Epithelial cell of prostate (primary cell): Measurements from ENCODE around the gene FAM3C.
"Not testable (repeated sequence)": the region's sequence is repeated elsewhere in the genome, so short reads cannot be mapped to it uniquely, and the experiment has no call there.

ENCODE experiments used
- DNase-seq: peaks from one replicate; pipeline ENCODE4 v3.0.0-alpha.2; 2011; ENCODE audit warnings: low read depth, low spot score
- H3K27ac ChIP-seq: fragments of 450-650 bp; 2 replicates; pipeline ENCODE4 v1.5.1; 2017; ENCODE audit warnings: mild to moderate bottlenecking

The FAM3C gene

GRCh38 chr7:121336579-121336978 lies 59.5 kb downstream of the FAM3C start:
- DNase-seq: no peak
- H3K27ac ChIP-seq: no peak overlapping the region

GRCh38 chr7:121334875-121335648 lies 61.0 kb downstream of the FAM3C start:
- no peak overlapping the region for H3K27ac ChIP-seq
- DNase-seq: no peak

- no peak overlapping the region for H3K27ac ChIP-seq
- DNase-seq: no peak
Measured at GRCh38 chr7:121334376-121334775, 61.7 kb downstream of the FAM3C start.

GRCh38 chr7:121331574-121331973 lies 64.5 kb downstream of the FAM3C start:
- no peak for DNase-seq
- H3K27ac ChIP-seq: no peak overlapping the region

- DNase-seq: no peak
- H3K27ac ChIP-seq: no peak overlapping the region
Measured at GRCh38 chr7:121331048-121331447, 65.1 kb downstream of the FAM3C start.

- DNase-seq: no peak
- H3K27ac ChIP-seq: no peak overlapping the region
Measured at GRCh38 chr7:121330053-121330833, 65.9 kb downstream of the FAM3C start.

- H3K27ac ChIP-seq: no peak overlapping the region
- DNase-seq: no peak
Measured at GRCh38 chr7:121329191-121330052, 66.7 kb downstream of the FAM3C start.

- no peak for DNase-seq
- H3K27ac ChIP-seq: no peak within 1 kb of the TSS
Measured at GRCh38 chr7:121328508-121329190, 67.5 kb downstream of the FAM3C start, which contains the start of gene WNT16. Gene WNT16, plus strand, starts transcription at chr7:121329000. Its CDS starts 293 bp downstream, at chr7:121329293.

- no peak for DNase-seq
- H3K27ac ChIP-seq: no peak overlapping the region
Measured at GRCh38 chr7:121327671-121328070, 68.4 kb downstream of the FAM3C start.

- no peak for DNase-seq
- no peak overlapping the region for H3K27ac ChIP-seq
Measured at GRCh38 chr7:121323515-121324302, 72.4 kb downstream of the FAM3C start.

- no peak overlapping the region for H3K27ac ChIP-seq
Measured at GRCh38 chr7:121322460-121322859, 73.6 kb downstream of the FAM3C start.

GRCh38 chr7:121315170-121315569 lies 80.9 kb downstream of the FAM3C start:
- DNase-seq, H3K27ac ChIP-seq: not testable (repeated sequence)

More at GRCh38 chr7:121322460-121322859, 73.6 kb downstream of the FAM3C start:
- no peak for DNase-seq

- DNase-seq: peak; percentile 24
- H3K27ac ChIP-seq: peak overlapping the region; percentile 21
Measured at GRCh38 chr7:121313793-121314676, 82.1 kb downstream of the FAM3C start.

GRCh38 chr7:121313220-121313792 lies 82.8 kb downstream of the FAM3C start:
- DNase-seq: peak; percentile 20
- peak overlapping the region; percentile 21 for H3K27ac ChIP-seq

- peak overlapping the region; percentile 26 for H3K27ac ChIP-seq
- peak; percentile 51 for DNase-seq
Measured at GRCh38 chr7:121307021-121307574, 89.0 kb downstream of the FAM3C start.

GRCh38 chr7:121306565-121306964 lies 89.5 kb downstream of the FAM3C start:
- DNase-seq: no peak
- H3K27ac ChIP-seq: peak overlapping the region; percentile 26

- DNase-seq: no peak
- H3K27ac ChIP-seq: no peak overlapping the region
Measured at GRCh38 chr7:121305109-121305508, 91.0 kb downstream of the FAM3C start.
